GM20000 (cell line): Measurements from ENCODE around the gene ZFYVE16.

Experiments
- DNase-seq: peaks from one replicate; pipeline ENCODE4 v3.0.0; 2012; ENCODE audit warnings: low spot score
- CTCF ChIP-seq: IDR thresholded peaks from 2 replicates; pipeline ENCODE4 v1.5.1; 2012; ENCODE audit warnings: mild to moderate bottlenecking, control low read depth; ENCODE audit errors: extremely low read depth, missing control alignments

Gene ZFYVE16

GRCh38 chr5:80495891-80496290 is 88.0 kb downstream of the ZFYVE16 start:
- no peak for TF ChIP-seq CTCF
- DNase-seq: no peak

- TF ChIP-seq CTCF: no peak
- no peak for DNase-seq
These were observed 94.9 kb downstream of the ZFYVE16 start for GRCh38 chr5:80502800-80503199.

GRCh38 chr5:80503641-80504040 is 95.8 kb downstream of the ZFYVE16 start:
- DNase-seq: no peak
- TF ChIP-seq CTCF: no peak

- no peak for DNase-seq
- no peak for TF ChIP-seq CTCF
These were observed 97.0 kb downstream of the ZFYVE16 start for GRCh38 chr5:80504833-80505232.

- no peak for DNase-seq
- no peak for TF ChIP-seq CTCF
These were observed 99.8 kb downstream of the ZFYVE16 start for GRCh38 chr5:80507663-80508062.

DNA sequence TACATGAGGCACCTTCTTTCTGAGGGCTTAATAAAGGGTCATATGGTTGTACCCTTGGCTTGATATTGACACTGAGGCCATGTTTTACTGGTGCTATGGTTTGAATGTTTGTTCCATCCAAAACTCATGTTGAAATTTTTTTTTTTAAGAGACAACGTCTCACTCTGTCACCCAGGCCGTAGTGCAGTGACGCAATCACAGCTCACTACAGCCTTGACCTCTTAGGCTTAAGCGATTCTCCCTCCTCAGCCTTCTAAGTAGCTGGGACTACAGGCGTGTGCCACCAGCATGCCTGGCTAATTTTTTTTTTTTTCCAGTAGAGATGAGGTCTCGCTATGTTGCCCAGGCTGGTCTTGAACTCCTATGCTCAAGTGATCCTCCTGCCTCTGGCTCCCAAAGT is 101.0 kb downstream of the ZFYVE16 start:
- no peak for DNase-seq
- no peak for TF ChIP-seq CTCF

DNA sequence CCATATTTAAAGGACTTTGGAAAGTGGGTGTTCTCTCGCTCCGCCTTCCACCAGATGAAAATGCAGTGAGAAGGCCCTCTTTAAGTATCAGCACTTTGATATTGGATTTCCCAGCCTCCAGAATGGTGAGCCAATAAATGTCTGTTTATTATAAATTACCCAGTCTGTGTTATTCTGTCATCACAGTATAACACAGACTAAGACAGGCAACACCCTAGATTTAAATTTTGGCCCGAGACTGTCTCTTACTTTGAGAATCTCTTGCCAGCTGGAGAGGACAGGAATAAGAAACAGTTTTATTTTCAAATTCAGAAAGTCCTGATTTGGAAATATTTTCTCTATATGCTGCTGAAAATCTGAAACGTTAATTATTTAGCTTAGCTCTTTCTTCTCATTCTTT is 101.5 kb downstream of the ZFYVE16 start:
- no peak for TF ChIP-seq CTCF
- no peak for DNase-seq
